ENCODE data around the gene MAPKAPK3. TPM values are rescaled to one million over a fixed set of nuclear protein-coding genes. Genes with fewer than 3 reads are reported as not detected.
"Not testable (repeated sequence)": the region's sequence is repeated elsewhere in the genome, so short reads cannot be mapped to it uniquely, and the experiment has no call there.

MAPKAPK3 gene
- polyA plus RNA-seq, 4 donors, result 55.1 to 63.3 (median 58.3) TPM

- DNase-seq (ENCODE audit: low read depth in 4 of 4, low spot score in 2 of 4), result no peak
These were observed 35.1 kb downstream of the MAPKAPK3 start for GRCh38 chr3:50651920-50652529.

- no peak for DNase-seq (ENCODE audit: low read depth in 4 of 4, low spot score in 2 of 4)
These were observed 35.8 kb downstream of the MAPKAPK3 start for GRCh38 chr3:50652709-50653108.

DNA sequence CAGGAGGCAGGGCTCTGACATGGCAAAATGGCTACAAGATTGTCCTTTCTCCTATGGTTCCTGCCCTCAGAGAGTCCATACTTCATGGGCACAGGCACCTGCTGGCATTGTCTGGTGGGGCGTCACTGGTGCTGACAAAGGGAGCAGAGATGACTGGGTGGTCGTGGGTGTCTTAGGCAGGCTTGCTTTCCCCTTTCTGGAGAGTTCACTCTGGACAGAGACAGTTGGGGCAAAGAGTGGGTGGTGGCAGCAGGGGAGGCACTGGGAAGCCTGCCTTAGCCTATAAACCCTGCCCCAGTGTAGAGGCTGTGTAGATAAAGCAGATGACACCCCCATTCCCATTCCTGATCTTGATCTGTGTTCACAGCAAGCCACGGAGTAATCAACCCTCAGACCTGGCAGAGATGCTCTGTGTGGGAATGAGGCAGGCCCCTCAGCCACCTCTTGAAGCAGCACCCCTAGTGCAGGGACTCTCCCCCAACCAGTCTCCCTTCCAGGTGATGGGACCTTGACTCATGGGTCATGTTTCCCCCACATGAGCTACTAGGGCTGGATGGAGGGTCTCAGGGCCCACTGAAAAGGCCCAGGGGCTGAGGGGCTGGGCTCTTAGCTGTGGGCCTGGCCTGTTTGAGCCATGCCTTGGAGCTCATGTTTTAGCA is 37.1 kb downstream of the MAPKAPK3 start:
- DNase-seq (ENCODE audit: low read depth in 4 of 4, low spot score in 2 of 4), result no peak

GRCh38 chr3:50655009-50655830 is 38.3 kb downstream of the MAPKAPK3 start:
- no peak for DNase-seq (ENCODE audit: low read depth in 4 of 4, low spot score in 2 of 4)

- no peak for DNase-seq (ENCODE audit: low read depth in 4 of 4, low spot score in 2 of 4)
These were observed 39.7 kb downstream of the MAPKAPK3 start for GRCh38 chr3:50656417-50657195.

DNA sequence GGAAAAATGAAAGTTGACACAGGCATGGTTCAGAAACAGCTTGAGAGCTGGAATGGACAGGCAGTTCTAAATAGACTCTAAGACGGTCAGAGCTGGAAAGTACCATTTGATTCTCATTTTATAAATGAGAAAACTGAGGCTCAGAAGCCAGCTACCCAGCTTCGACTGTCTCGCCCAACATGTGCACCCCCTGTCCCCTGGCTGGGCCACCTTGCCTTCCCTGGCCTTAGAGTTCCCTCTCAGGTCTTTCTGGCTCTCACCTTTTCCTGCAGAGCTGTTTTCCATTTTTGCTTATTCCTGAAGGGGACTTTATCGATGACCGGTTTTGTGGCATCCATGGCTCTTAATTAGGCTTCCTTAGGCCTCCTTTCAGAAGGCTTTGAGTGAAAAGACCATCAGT is 40.5 kb downstream of the MAPKAPK3 start:
- no peak for DNase-seq (ENCODE audit: low read depth in 4 of 4, low spot score in 2 of 4)

- DNase-seq (ENCODE audit: low read depth in 4 of 4, low spot score in 2 of 4), result no peak
These were observed 40.9 kb downstream of the MAPKAPK3 start for GRCh38 chr3:50657816-50658215.

DNA sequence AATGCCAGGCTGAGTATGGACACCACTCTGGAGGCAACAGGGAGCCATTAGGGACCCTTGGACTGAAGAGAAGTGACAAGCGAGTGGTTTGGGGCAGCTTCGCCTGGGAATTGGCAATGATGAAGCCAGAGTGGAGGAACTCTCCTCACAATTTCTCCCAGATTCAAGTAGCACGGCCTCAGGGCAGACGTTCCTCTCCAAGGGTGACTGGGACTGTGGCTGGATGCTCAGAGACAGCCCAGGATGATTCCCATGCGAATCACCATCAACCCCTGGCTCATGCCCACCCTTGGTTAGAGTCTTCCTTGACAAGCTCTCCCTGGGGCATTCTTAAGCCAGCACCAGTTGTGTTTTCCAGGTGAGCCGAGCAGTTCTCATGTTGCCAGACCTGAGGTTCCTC is 41.5 kb downstream of the MAPKAPK3 start:
- no peak for DNase-seq (ENCODE audit: low read depth in 4 of 4, low spot score in 2 of 4)

- DNase-seq (ENCODE audit: low read depth in 4 of 4, low spot score in 2 of 4), result no peak
These were observed 41.9 kb downstream of the MAPKAPK3 start for GRCh38 chr3:50658831-50659230.

- DNase-seq (ENCODE audit: low read depth in 4 of 4, low spot score in 2 of 4), result no peak
These were observed 43.4 kb downstream of the MAPKAPK3 start for GRCh38 chr3:50660386-50660785.

DNA sequence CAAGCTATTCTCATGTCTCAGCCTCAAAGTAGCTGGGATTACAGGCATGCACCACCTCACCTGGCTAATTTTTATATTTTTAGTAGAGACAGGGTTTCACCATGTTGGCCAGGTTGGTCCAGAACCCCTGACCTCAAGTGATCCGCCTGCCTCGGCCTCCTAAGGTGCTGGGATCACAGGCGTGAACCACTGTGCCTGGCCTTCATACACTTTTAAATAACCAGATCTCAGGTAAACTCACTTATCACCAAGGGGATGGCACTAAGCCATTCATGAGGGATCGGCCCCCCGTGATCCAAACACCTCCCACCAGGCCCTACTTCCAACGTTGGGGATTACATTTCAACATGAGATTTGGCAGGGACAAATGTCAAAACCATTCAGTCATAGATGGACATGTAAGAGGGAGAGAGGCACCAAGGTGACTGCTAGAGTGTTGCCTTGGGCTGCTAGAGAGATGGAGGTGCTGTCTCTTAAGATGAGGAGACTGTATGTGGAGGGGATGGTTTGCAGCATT is 44.4 kb downstream of the MAPKAPK3 start:
- DNase-seq (ENCODE audit: low read depth in 4 of 4, low spot score in 2 of 4), result no peak

DNA sequence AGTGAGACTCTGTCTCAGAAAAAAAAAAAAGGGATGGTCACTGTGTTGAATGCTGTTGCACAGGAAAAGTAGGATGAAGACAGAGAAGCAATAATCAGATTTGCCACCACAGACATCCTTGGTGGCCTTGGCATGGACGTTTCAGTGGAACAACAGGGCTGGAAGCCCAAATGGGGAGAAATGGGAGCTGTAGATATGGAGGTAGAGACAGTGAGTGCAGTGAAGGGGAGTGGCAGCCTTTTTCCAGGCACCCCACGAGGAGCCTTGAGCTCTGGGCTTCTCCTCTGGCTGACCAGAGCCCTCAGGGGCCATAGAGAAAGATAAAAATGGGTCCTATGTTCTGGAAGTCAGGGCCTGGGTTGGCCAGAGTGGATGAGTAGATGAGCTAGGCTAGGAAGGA is 45.5 kb downstream of the MAPKAPK3 start:
- DNase-seq (ENCODE audit: low read depth in 4 of 4, low spot score in 2 of 4), result no peak

GRCh38 chr3:50665081-50665840 is 48.3 kb downstream of the MAPKAPK3 start:
- no peak for DNase-seq (ENCODE audit: low read depth in 4 of 4, low spot score in 2 of 4)

- not testable (repeated sequence) for DNase-seq (ENCODE audit: low read depth in 4 of 4, low spot score in 2 of 4)
These were observed 48.8 kb downstream of the MAPKAPK3 start for GRCh38 chr3:50665841-50666115.

GRCh38 chr3:50666837-50667236 is 49.9 kb downstream of the MAPKAPK3 start:
- no peak for DNase-seq (ENCODE audit: low read depth in 4 of 4, low spot score in 2 of 4)

DNA sequence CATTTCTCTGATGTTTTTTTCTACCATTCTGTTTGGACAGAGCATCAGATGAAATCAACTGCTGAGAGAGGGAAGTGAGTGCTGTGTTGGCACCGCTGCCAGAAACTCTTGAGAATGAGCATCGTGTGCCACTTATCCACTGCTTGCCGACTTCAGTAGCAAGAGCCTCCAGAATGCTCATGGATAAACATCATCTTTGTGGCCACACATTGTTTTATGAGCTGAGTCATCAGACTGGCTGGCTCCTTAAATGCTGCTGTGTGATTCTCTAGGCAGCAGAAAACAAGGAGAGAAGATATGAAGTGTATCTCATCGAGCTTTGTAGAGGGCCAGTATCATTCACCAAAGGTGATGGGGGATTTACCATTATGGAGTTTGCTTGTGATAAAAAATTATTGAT is 54.4 kb downstream of the MAPKAPK3 start:
- DNase-seq (ENCODE audit: low read depth in 4 of 4, low spot score in 2 of 4), result no peak

DNA sequence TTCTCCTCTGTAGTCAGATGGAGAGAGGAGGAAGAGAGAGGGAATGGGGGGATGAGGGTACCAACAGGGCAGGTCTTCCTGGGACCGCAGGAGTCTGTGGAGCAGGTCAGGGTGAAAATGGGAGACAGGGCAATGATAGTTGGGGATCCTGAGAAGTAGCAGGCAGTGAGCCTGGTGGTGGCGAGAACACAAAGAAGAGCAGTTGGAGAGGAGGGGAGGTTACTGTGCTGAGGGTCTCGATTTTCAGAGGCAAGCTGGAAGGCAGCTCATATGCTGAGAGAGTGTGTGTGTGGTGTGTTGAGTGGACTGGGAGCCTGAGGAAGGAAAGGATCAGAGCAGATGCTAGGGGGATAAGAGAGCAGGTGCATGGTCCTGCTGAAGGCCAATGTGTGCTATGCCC is 55.7 kb downstream of the MAPKAPK3 start:
- DNase-seq (ENCODE audit: low read depth in 4 of 4, low spot score in 2 of 4), result no peak

GRCh38 chr3:50673931-50674330 is 57.0 kb downstream of the MAPKAPK3 start:
- no peak for DNase-seq (ENCODE audit: low read depth in 4 of 4, low spot score in 2 of 4)

DNA sequence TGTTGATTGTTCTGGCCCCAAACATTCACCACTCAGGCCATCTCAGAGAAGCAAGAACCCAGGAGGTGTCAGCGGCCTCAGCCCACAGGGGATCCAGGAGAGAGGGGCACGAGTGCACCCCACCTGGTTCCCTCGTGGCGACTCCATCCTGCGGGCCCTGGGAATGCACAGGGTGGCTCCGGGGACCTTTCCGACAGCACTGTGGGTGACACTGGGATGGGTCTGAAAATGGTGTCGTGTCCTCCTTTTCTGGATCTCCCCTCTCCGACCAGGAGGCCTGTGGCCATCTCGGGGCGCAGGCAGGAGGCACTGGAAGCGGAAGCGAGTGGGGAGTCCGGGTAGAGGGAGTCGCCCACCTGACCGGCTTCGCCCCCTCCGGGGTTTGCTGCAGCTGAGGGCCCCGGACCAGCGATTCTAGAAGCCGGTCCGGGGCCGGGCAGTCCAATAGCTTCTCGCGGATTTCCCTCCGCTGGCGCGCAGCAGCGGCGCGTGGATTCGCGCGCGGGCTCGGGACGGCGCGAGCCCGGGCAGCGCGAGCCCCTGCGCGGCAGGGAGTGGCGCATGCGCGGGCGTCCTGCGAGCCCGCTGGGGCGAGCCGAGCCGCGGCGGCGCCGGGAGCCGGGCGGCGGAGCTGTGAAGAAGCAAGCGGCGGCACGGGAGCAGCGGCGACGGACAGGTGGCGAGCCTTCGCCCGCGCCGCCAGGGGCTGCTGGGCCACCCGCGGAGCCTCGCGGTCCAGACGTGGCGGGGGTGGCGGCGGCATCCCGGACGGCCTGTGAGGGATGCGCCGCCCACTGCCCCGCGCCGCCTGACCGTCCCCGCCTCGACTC is 57.6 kb downstream of the MAPKAPK3 start, which contains the start of gene DOCK3:
Gene DOCK3, plus strand, starts transcription at position 579 of the 830 bp plus-strand sequence. CDS start 337 bp downstream, outside the sequence.
- DNase-seq (ENCODE audit: low read depth in 4 of 4, low spot score in 2 of 4), result peak in 1 of 4 donors; percentile 47
